Measurements from ENCODE around the gene GPX4. TPM values are rescaled to one million over a fixed set of nuclear protein-coding genes. Genes with fewer than 3 reads are reported as not detected.

GPX4 gene
- total and polyA plus RNA-seq, 2 donors (not counting 3 experiments of a cell fraction or from before 2014, with no cell fraction given): 469 to 1,136 TPM

GRCh38 chr19:1067341-1067957, 36.3 kb upstream of the GPX4 start:
- ChIA-PET POLR2A (interaction anchor here (1.1 kb wide), 1 partner anchor 41 kb away, joined by 3 read pairs; the partner anchor contains the start of gene CNN2), CTCF (interaction anchor here (0.8 to 2.5 kb wide), 5 partner anchors 10 to 177 kb away, joined by 4 to 10 read pairs (median 7); partner anchors contain the start of gene ABCA7)
- no TSS peak for BruUV-seq (replicated peaks)
- peak overlapping the region; percentile 9 to 34 (median 13) for H3K4me3 ChIP-seq (replicated peaks in 1 of 3; ENCODE audit: insufficient read depth in 1 of 3, low read depth in 1 of 3, low read length in 3 of 3)
- H3K9ac ChIP-seq (replicated peaks; ENCODE audit: extremely low read depth, insufficient read depth, low read length): peak overlapping the region; percentile 10
- H2AFZ ChIP-seq (ENCODE audit: low read depth, low read length): peak overlapping the region; percentile 81
- no peaks in the 10 kb centered on the region for H4K20me1 ChIP-seq (replicated peaks; ENCODE audit: control insufficient read depth, extremely low read depth, insufficient read depth, low read length)
- dilution Hi-C loops (cut with MboI; ENCODE audit: extremely low pct_ligation_motif_present, low sequenced_read_pairs) (no loop called here), intact Hi-C loops (cut with micrococcal nuclease) (loop anchor here (2.0 kb wide), 1 partner anchor 27 kb away; the partner anchor contains the start of gene POLR2E)
- FAIRE-seq: no peak
- H3K36me3 ChIP-seq (ENCODE audit: control insufficient read depth in 2 of 2, extremely low read depth in 1 of 2, insufficient read depth in 2 of 2, low read length in 2 of 2): no peaks in the 10 kb centered on the region
- TF ChIP-seq EZH2 (IDR thresholded peaks at IDR 0.05; ENCODE audit: borderline replicate concordance, low read depth, low read length, severe bottlenecking) (no peak), MYC (IDR thresholded peaks at IDR 0.05; ENCODE audit: low read depth, low read length) (no peak), MAX (IDR thresholded peaks at IDR 0.05; ENCODE audit: insufficient read depth, insufficient read length) (no peak), GATA2 (IDR thresholded peaks at IDR 0.05; ENCODE audit: insufficient read depth, insufficient read length, low read depth, low read length) (no peak), FOS (IDR thresholded peaks at IDR 0.05; ENCODE audit: borderline replicate concordance, insufficient read depth, low read length) (no peak), POLR2A (IDR thresholded peaks at IDR 0.05; ENCODE audit: low read depth, low read length) (no peak), POLR2AphosphoS5 (IDR thresholded peaks at IDR 0.05; ENCODE audit: insufficient read depth, low read depth, low read length) (no peak), CTCF (IDR thresholded peaks at IDR 0.05; ENCODE audit: extremely low read depth in 1 of 2, insufficient read depth in 1 of 2, low read depth in 1 of 2, low read length in 2 of 2) (no peak), JUN (IDR thresholded peaks at IDR 0.05; ENCODE audit: borderline replicate concordance, insufficient read depth, insufficient read length, low read depth) (no peak)
- H3K4me1 ChIP-seq (ENCODE audit: control insufficient read depth, extremely low read depth, insufficient read depth, low read length): peaks cover 35% of the 10 kb centered on the region
- no peaks in the 10 kb centered on the region for H3K9me3 ChIP-seq (replicated peaks; ENCODE audit: control insufficient read depth, insufficient read depth, low read length)
- H3K79me2 ChIP-seq (ENCODE audit: control insufficient read depth, insufficient read depth, low read length): no peaks in the 10 kb centered on the region
- H3K27ac ChIP-seq (ENCODE audit: insufficient read depth, low read depth, low read length): no peak overlapping the region
- no peaks in the 10 kb centered on the region for H3K9me1 ChIP-seq (replicated peaks; ENCODE audit: control insufficient read depth, extremely low read depth, insufficient read depth, low read length)
- H3K27me3 ChIP-seq (ENCODE audit: control insufficient read depth in 2 of 2, insufficient read depth in 2 of 2, low read length in 2 of 2): no peaks in the 10 kb centered on the region
- peak overlapping the region; percentile 65 for H3K4me2 ChIP-seq (ENCODE audit: insufficient read depth, low read length)
- DNase-seq (ENCODE audit: low read depth, low spot score): no peak

All from endothelial cell of umbilical vein (primary cell).